Measurements from ENCODE around the gene FNDC11. TPM values are rescaled to one million over a fixed set of nuclear protein-coding genes. Genes with fewer than 3 reads are reported as not detected.

The FNDC11 gene
- total and polyA plus RNA-seq, 2 of the 13 experiments (the other 11 are each of a cell fraction or from before 2014, with no cell fraction given) = 0.07 TPM; not detected in 1

- TF ChIP-seq PHF8 (CRISPR knock-in tag; IDR thresholded peaks at IDR 0.05) (no peak), MYNN (CRISPR knock-in tag; IDR thresholded peaks at IDR 0.05; ENCODE audit: low read depth) (peak; percentile 82), ZMYM3 (CRISPR knock-in tag; IDR thresholded peaks at IDR 0.05) (peak; percentile 71), ZNF331 (CRISPR knock-in tag; IDR thresholded peaks at IDR 0.05) (0 out of 2 replicates have a peak, but pooled peaks have one; percentile 25), MBNL3 (CRISPR knock-in tag; conservative IDR thresholded peaks at IDR 0.05) (no peak), FOXO1 (CRISPR knock-in tag; IDR thresholded peaks at IDR 0.05) (0 out of 2 replicates have a peak, but pooled peaks have one; percentile 17), ZFP36L1 (CRISPR knock-in tag; IDR thresholded peaks at IDR 0.05) (peak; percentile 22; the same call in 1 of the 2 replicates), GLI4 (CRISPR knock-in tag; IDR thresholded peaks at IDR 0.05; ENCODE audit: borderline replicate concordance) (peak; percentile 59; the same call in 1 of the 2 replicates), THAP8 (CRISPR knock-in tag; IDR thresholded peaks at IDR 0.05; ENCODE audit: borderline replicate concordance) (peak; percentile 86; the same call in 1 of the 2 replicates), SOX6 (IDR thresholded peaks at IDR 0.05) (no peak), SOX6 (CRISPR knock-in tag; IDR thresholded peaks at IDR 0.05) (peak; percentile 40), KMT2B (CRISPR knock-in tag; IDR thresholded peaks at IDR 0.05) (peak; percentile 48; the same call in 1 of the 2 replicates), ZNF572 (CRISPR knock-in tag; IDR thresholded peaks at IDR 0.05) (0 out of 2 replicates have a peak, but pooled peaks have one; percentile 63), TBX2 (CRISPR knock-in tag; IDR thresholded peaks at IDR 0.05; ENCODE audit: borderline replicate concordance) (peak; percentile 12; the same call in 1 of the 2 replicates), KLF16 (CRISPR knock-in tag; IDR thresholded peaks at IDR 0.05) (peak in 1 of 2 experiments; percentile 68; a peak in 1 of 4 replicates), SOX5 (CRISPR knock-in tag; IDR thresholded peaks at IDR 0.05; ENCODE audit: borderline replicate concordance) (peak; percentile 11; the same call in 1 of the 2 replicates), RARA (CRISPR knock-in tag; IDR thresholded peaks at IDR 0.05) (peak; percentile 65; the same call in 1 of the 2 replicates), RXRA (CRISPR knock-in tag; IDR thresholded peaks at IDR 0.05) (0 out of 2 replicates have a peak, but pooled peaks have one; percentile 51), CAMTA2 (CRISPR knock-in tag; IDR thresholded peaks at IDR 0.05; ENCODE audit: borderline replicate concordance) (peak; percentile 24; the same call in 1 of the 2 replicates)
- TF ChIP-seq, protein P1, sequence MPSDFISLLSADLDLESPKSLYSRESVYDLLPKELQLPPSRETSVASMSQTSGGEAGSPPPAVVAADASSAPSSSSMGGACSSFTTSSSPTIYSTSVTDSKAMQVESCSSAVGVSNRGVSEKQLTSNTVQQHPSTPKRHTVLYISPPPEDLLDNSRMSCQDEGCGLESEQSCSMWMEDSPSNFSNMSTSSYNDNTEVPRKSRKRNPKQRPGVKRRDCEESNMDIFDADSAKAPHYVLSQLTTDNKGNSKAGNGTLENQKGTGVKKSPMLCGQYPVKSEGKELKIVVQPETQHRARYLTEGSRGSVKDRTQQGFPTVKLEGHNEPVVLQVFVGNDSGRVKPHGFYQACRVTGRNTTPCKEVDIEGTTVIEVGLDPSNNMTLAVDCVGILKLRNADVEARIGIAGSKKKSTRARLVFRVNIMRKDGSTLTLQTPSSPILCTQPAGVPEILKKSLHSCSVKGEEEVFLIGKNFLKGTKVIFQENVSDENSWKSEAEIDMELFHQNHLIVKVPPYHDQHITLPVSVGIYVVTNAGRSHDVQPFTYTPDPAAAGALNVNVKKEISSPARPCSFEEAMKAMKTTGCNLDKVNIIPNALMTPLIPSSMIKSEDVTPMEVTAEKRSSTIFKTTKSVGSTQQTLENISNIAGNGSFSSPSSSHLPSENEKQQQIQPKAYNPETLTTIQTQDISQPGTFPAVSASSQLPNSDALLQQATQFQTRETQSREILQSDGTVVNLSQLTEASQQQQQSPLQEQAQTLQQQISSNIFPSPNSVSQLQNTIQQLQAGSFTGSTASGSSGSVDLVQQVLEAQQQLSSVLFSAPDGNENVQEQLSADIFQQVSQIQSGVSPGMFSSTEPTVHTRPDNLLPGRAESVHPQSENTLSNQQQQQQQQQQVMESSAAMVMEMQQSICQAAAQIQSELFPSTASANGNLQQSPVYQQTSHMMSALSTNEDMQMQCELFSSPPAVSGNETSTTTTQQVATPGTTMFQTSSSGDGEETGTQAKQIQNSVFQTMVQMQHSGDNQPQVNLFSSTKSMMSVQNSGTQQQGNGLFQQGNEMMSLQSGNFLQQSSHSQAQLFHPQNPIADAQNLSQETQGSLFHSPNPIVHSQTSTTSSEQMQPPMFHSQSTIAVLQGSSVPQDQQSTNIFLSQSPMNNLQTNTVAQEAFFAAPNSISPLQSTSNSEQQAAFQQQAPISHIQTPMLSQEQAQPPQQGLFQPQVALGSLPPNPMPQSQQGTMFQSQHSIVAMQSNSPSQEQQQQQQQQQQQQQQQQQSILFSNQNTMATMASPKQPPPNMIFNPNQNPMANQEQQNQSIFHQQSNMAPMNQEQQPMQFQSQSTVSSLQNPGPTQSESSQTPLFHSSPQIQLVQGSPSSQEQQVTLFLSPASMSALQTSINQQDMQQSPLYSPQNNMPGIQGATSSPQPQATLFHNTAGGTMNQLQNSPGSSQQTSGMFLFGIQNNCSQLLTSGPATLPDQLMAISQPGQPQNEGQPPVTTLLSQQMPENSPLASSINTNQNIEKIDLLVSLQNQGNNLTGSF (CRISPR knock-in tag; IDR thresholded peaks at IDR 0.05) = 0 out of 2 replicates have a peak, but pooled peaks have one; percentile 46
- TF ChIP-seq, protein P2, sequence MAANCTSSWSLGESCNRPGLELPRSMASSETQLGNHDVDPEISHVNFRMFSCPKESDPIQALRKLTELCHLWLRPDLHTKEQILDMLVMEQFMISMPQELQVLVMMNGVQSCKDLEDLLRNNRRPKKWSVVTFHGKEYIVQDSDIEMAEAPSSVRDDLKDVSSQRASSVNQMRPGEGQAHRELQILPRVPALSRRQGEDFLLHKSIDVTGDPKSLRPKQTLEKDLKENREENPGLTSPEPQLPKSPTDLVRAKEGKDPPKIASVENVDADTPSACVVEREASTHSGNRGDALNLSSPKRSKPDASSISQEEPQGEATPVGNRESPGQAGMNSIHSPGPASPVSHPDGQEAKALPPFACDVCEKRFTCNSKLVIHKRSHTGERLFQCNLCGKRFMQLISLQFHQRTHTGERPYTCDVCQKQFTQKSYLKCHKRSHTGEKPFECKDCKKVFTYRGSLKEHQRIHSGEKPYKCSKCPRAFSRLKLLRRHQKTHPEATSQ (CRISPR knock-in tag; IDR thresholded peaks at IDR 0.05; ENCODE audit: borderline replicate concordance) = 0 out of 2 replicates have a peak, but pooled peaks have one; percentile 64
Observed at GRCh38 chr20:63574829-63575743, 21.1 kb downstream of the FNDC11 start (continued).

Data from HepG2 (cell line).